K562 (cell line): ENCODE data around the gene PATL2. TPM values are rescaled to one million over a fixed set of nuclear protein-coding genes. Genes with fewer than 3 reads are reported as not detected.
A peak's percentile ranks its signal among the peaks of the same experiment; 100 is the strongest.

Experiments used
- FOS ChIP-seq: IDR thresholded peaks from 3 replicates; pipeline ENCODE4 v1.6.1; 2011; ENCODE audit not compliant: insufficient read length; ENCODE audit errors: extremely low read depth
- LEF1 ChIP-seq: fragments of 450-650 bp; IDR thresholded peaks from 2 replicates; pipeline ENCODE4 v1.6.1; 2016; ENCODE audit warnings: mild to moderate bottlenecking
- MYNN ChIP-seq, 2 experiments: sonication (generic); formaldehyde crosslinking in 1 of 2; IDR thresholded peaks; 2 replicates each; pipeline versions ENCODE4 v1.5.0 to v1.6.1; 2016 to 2020; ENCODE audit warnings: antibody characterized with exemption in 1 of 2, missing genetic modification reagents in 1 of 2
- POLR2G ChIP-seq: fragments of 200-400 bp; formaldehyde crosslinking; IDR thresholded peaks from 2 replicates; pipeline ENCODE4 v1.6.1; 2017; ENCODE audit warnings: low read depth, mild to moderate bottlenecking, antibody characterized with exemption, low read length, moderate library complexity
- RNF219 ChIP-seq: fragments of 250-450 bp; sonication (Bioruptor Pico); IDR thresholded peaks from 2 replicates; pipeline ENCODE4 v1.5.0; 2022; ENCODE audit warnings: mild to moderate bottlenecking
- SMARCB1 ChIP-seq: IDR thresholded peaks from 2 replicates; pipeline ENCODE4 v1.6.1; 2011; ENCODE audit warnings: improper control_type of control experiment, low read depth; ENCODE audit not compliant: insufficient read length
- TOE1 ChIP-seq, 2 experiments: fragments of 450-650 bp in 1 of 2; sonication (generic) in 1 of 2; formaldehyde crosslinking in 1 of 2; IDR thresholded peaks; 2 replicates each; pipeline versions ENCODE4 v1.7.1 to v1.8.0; 2016 to 2022; ENCODE audit warnings: borderline replicate concordance in 2 of 2, mild to moderate bottlenecking in 2 of 2, antibody characterized with exemption in 1 of 2, inconsistent platforms in 1 of 2, low read depth in 1 of 2, missing genetic modification reagents in 1 of 2, moderate library complexity in 1 of 2
- ZFPM2 ChIP-seq: fragments of 250-450 bp; sonication (Bioruptor Pico); IDR thresholded peaks from 2 replicates; pipeline ENCODE4 v1.5.1; 2022; ENCODE audit warnings: mild to moderate bottlenecking
- ZNF785 ChIP-seq: fragments of 250-450 bp; sonication (Bioruptor Pico); IDR thresholded peaks from 2 replicates; pipeline ENCODE4 v1.4.0; 2020; ENCODE audit warnings: mild to moderate bottlenecking
- polyA plus RNA-seq, 8 experiments: library from polyadenylated mRNA; depleted of rRNA in 4 of 8; stranded (reverse) in 5 of 8; unstranded in 3 of 8; fragments of >200 nt; fragmentation: Nextera tagmentation in 2 of 8; fragmentation: Illumina TruSeq in 1 of 8; extraction: Ambion mirVana in 2 of 8; extraction: Trizol in 1 of 8; gene quantifications; 2 replicates each; pipeline versions ENCODE4 v1.2.1 to v1.2.3, GENCODE V29; 2011 to 2014; ENCODE audit warnings: inconsistent platforms in 1 of 8, missing spikeins in 1 of 8
- total RNA-seq, 7 experiments: library from RNA; depleted of rRNA in 6 of 7; stranded (reverse); fragments of >200 nt in 6 of 7; fragmentation: Illumina TruSeq in 2 of 7; extraction: Trizol in 2 of 7; gene quantifications; 2 replicates each; pipeline versions ENCODE4 v1.2.1 to v1.2.3, GENCODE V29; 2011 to 2021; ENCODE audit warnings: low replicate concordance in 1 of 7
- TF ChIP-seq, protein P1 (sequence below): fragments of 200-800 bp; sonication (Bioruptor generic); IDR thresholded peaks from 2 replicates; pipeline ENCODE4 v1.6.1; 2017; ENCODE audit warnings: missing genetic modification characterization, missing compliant biosample characterization
- TF ChIP-seq, protein P2 (sequence below): fragments of 250-450 bp; sonication (Bioruptor Pico); IDR thresholded peaks from 2 replicates; pipeline ENCODE4 v1.5.0; 2021; ENCODE audit warnings: mild to moderate bottlenecking, borderline replicate concordance
- TF ChIP-seq, protein P3 (sequence below): sonication (generic); formaldehyde crosslinking; IDR thresholded peaks from 2 replicates; pipeline ENCODE4 v1.8.0; 2023; ENCODE audit warnings: mild to moderate bottlenecking, missing genetic modification reagents
- TF ChIP-seq, protein P4 (sequence below): IDR thresholded peaks from 3 replicates; pipeline ENCODE4 v1.6.1; 2011; ENCODE audit warnings: borderline replicate concordance, mild to moderate bottlenecking; ENCODE audit not compliant: insufficient read length, insufficient read depth

PATL2 gene
- total and polyA plus RNA-seq, 9 of the 15 experiments (the other 6 are each of a cell fraction or from before 2014, with no cell fraction given), result 0.42 to 1.1 (median 0.86) TPM

GRCh38 chr15:44726568-44727484 lies 15.7 kb upstream of the PATL2 start (continued):
- TF ChIP-seq, protein P1, sequence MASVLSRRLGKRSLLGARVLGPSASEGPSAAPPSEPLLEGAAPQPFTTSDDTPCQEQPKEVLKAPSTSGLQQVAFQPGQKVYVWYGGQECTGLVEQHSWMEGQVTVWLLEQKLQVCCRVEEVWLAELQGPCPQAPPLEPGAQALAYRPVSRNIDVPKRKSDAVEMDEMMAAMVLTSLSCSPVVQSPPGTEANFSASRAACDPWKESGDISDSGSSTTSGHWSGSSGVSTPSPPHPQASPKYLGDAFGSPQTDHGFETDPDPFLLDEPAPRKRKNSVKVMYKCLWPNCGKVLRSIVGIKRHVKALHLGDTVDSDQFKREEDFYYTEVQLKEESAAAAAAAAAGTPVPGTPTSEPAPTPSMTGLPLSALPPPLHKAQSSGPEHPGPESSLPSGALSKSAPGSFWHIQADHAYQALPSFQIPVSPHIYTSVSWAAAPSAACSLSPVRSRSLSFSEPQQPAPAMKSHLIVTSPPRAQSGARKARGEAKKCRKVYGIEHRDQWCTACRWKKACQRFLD (CRISPR knock-in tag), result 0 out of 2 replicates have a peak, but pooled peaks have one; percentile 36
- TF ChIP-seq RNF219 (CRISPR knock-in tag) (no peak), ZFPM2 (CRISPR knock-in tag) (peak; percentile 87; the same call in 1 of the 2 replicates), TOE1 (IDR thresholded peaks at IDR 0.05; ENCODE audit: borderline replicate concordance) (no peak), TOE1 (CRISPR knock-in tag; IDR thresholded peaks at IDR 0.05; ENCODE audit: borderline replicate concordance, low read depth) (no peak), FOS (peak; percentile 68), SMARCB1 (no peak), ZNF785 (CRISPR knock-in tag) (no peak), LEF1 (peak; percentile 73; the same call in 1 of the 2 replicates), MYNN (IDR thresholded peaks at IDR 0.05) (no peak), MYNN (CRISPR knock-in tag; IDR thresholded peaks at IDR 0.05) (no peak), POLR2G (peak; percentile 71)
- TF ChIP-seq, protein P2, sequence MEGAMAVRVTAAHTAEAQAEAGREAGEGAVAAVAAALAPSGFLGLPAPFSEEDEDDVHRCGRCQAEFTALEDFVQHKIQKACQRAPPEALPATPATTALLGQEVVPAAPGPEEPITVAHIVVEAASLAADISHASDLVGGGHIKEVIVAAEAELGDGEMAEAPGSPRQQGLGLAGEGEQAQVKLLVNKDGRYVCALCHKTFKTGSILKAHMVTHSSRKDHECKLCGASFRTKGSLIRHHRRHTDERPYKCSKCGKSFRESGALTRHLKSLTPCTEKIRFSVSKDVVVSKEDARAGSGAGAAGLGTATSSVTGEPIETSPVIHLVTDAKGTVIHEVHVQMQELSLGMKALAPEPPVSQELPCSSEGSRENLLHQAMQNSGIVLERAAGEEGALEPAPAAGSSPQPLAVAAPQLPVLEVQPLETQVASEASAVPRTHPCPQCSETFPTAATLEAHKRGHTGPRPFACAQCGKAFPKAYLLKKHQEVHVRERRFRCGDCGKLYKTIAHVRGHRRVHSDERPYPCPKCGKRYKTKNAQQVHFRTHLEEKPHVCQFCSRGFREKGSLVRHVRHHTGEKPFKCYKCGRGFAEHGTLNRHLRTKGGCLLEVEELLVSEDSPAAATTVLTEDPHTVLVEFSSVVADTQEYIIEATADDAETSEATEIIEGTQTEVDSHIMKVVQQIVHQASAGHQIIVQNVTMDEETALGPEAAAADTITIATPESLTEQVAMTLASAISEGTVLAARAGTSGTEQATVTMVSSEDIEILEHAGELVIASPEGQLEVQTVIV (CRISPR knock-in tag), result 0 out of 2 replicates have a peak, but pooled peaks have one; percentile 64
- TF ChIP-seq, protein P3, sequence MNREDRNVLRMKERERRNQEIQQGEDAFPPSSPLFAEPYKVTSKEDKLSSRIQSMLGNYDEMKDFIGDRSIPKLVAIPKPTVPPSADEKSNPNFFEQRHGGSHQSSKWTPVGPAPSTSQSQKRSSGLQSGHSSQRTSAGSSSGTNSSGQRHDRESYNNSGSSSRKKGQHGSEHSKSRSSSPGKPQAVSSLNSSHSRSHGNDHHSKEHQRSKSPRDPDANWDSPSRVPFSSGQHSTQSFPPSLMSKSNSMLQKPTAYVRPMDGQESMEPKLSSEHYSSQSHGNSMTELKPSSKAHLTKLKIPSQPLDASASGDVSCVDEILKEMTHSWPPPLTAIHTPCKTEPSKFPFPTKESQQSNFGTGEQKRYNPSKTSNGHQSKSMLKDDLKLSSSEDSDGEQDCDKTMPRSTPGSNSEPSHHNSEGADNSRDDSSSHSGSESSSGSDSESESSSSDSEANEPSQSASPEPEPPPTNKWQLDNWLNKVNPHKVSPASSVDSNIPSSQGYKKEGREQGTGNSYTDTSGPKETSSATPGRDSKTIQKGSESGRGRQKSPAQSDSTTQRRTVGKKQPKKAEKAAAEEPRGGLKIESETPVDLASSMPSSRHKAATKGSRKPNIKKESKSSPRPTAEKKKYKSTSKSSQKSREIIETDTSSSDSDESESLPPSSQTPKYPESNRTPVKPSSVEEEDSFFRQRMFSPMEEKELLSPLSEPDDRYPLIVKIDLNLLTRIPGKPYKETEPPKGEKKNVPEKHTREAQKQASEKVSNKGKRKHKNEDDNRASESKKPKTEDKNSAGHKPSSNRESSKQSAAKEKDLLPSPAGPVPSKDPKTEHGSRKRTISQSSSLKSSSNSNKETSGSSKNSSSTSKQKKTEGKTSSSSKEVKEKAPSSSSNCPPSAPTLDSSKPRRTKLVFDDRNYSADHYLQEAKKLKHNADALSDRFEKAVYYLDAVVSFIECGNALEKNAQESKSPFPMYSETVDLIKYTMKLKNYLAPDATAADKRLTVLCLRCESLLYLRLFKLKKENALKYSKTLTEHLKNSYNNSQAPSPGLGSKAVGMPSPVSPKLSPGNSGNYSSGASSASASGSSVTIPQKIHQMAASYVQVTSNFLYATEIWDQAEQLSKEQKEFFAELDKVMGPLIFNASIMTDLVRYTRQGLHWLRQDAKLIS, result peak; percentile 29; the same call in 1 of the 2 replicates
- TF ChIP-seq, protein P4, sequence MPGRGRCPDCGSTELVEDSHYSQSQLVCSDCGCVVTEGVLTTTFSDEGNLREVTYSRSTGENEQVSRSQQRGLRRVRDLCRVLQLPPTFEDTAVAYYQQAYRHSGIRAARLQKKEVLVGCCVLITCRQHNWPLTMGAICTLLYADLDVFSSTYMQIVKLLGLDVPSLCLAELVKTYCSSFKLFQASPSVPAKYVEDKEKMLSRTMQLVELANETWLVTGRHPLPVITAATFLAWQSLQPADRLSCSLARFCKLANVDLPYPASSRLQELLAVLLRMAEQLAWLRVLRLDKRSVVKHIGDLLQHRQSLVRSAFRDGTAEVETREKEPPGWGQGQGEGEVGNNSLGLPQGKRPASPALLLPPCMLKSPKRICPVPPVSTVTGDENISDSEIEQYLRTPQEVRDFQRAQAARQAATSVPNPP, result no peak
